Liver (tissue), 9 donors: ENCODE measurements around the gene TMEM141. TPM values are rescaled to one million over a fixed set of nuclear protein-coding genes. Genes with fewer than 3 reads are reported as not detected.

ENCODE experiments used
- DNase-seq: peaks from one replicate; pipeline ENCODE4 v3.0.0-alpha.2; 2017; ENCODE audit warnings: low spot score
- H3K27ac ChIP-seq, 2 donors: one replicate each; pipeline ENCODE4 v1.7.0; 2013; ENCODE audit warnings: inconsistent platforms in 2 of 2, low read length in 2 of 2, control low read depth in 1 of 2, low read depth in 1 of 2, mild to moderate bottlenecking in 1 of 2
- H3K27me3 ChIP-seq, 4 donors: one replicate each; pipeline versions ENCODE4 v1.6.1 to v1.7.0; 2013; ENCODE audit warnings: low read length in 3 of 4, inconsistent platforms in 1 of 4, mild to moderate bottlenecking in 1 of 4, moderate library complexity in 1 of 4; ENCODE audit not compliant: control insufficient read depth in 4 of 4, insufficient read depth in 4 of 4
- H3K36me3 ChIP-seq, 4 donors: one replicate each; pipeline versions ENCODE4 v1.6.1 to v1.7.0; 2013; ENCODE audit warnings: low read length in 3 of 4, mild to moderate bottlenecking in 3 of 4, low read depth in 1 of 4, moderate library complexity in 1 of 4; ENCODE audit not compliant: control insufficient read depth in 4 of 4, insufficient read depth in 3 of 4
- H3K4me1 ChIP-seq, 4 donors: one replicate each; pipeline versions ENCODE4 v1.6.1 to v1.7.0; 2013; ENCODE audit warnings: low read length in 3 of 4, mild to moderate bottlenecking in 3 of 4, moderate library complexity in 1 of 4; ENCODE audit not compliant: control insufficient read depth in 4 of 4, insufficient read depth in 4 of 4
- H3K4me3 ChIP-seq, 3 donors: one replicate each; pipeline versions ENCODE4 v1.6.1 to v1.7.0; 2013; ENCODE audit warnings: low read length in 3 of 3, control low read depth in 1 of 3, low read depth in 1 of 3, mild to moderate bottlenecking in 1 of 3
- H3K9ac ChIP-seq, 2 donors: one replicate each; pipeline ENCODE4 v1.7.0; 2013; ENCODE audit warnings: low read length in 2 of 2, mild to moderate bottlenecking in 2 of 2, moderate library complexity in 2 of 2, control low read depth in 1 of 2, low read depth in 1 of 2
- H3K9me3 ChIP-seq, 4 donors: one replicate each; pipeline versions ENCODE4 v1.6.1 to v1.7.0; 2013; ENCODE audit warnings: low read length in 3 of 4; ENCODE audit not compliant: control insufficient read depth in 4 of 4
- CTCF ChIP-seq: fragments of 150-350 bp; IDR thresholded peaks from 2 replicates; pipeline ENCODE4 v1.5.1; 2017; ENCODE audit warnings: improper control_type of control experiment, low read depth, low read length; ENCODE audit not compliant: missing input control
- EGR1 ChIP-seq, 2 donors: IDR thresholded peaks; 2 replicates each; pipeline ENCODE4 v1.6.1; 2016 to 2018; ENCODE audit warnings: antibody characterized with exemption in 2 of 2, low read depth in 2 of 2
- FOXA1 ChIP-seq: IDR thresholded peaks from 2 replicates; pipeline ENCODE4 v1.6.1; 2016; ENCODE audit warnings: antibody characterized with exemption
- GABPA ChIP-seq, 2 donors: IDR thresholded peaks in 1 of 2; conservative IDR thresholded peaks in 1 of 2; 2 replicates each; pipeline ENCODE4 v1.6.1; 2016; ENCODE audit warnings: antibody characterized with exemption in 2 of 2, mild to moderate bottlenecking in 1 of 2, moderate library complexity in 1 of 2
- HNF4A ChIP-seq, 2 donors: conservative IDR thresholded peaks; 2 replicates each; pipeline ENCODE4 v1.6.1; 2016; ENCODE audit warnings: antibody characterized with exemption in 2 of 2, mild to moderate bottlenecking in 2 of 2
- HNF4G ChIP-seq: IDR thresholded peaks from 2 replicates; pipeline ENCODE4 v1.6.1; 2016; ENCODE audit warnings: antibody characterized with exemption
- JUND ChIP-seq, 2 donors: IDR thresholded peaks; 2 replicates each; pipeline ENCODE4 v1.6.1; 2016; ENCODE audit warnings: antibody characterized with exemption in 2 of 2
- NR2F2 ChIP-seq: IDR thresholded peaks from 2 replicates; pipeline ENCODE4 v1.6.1; 2016; ENCODE audit warnings: antibody characterized with exemption
- RAD21 ChIP-seq, 2 donors: IDR thresholded peaks; 2 replicates each; pipeline ENCODE4 v1.6.1; 2016; ENCODE audit warnings: antibody characterized with exemption in 2 of 2, mild to moderate bottlenecking in 2 of 2
- RXRA ChIP-seq, 2 donors: IDR thresholded peaks; 2 replicates each; pipeline ENCODE4 v1.6.1; 2017 to 2018; ENCODE audit warnings: antibody characterized with exemption in 2 of 2, mild to moderate bottlenecking in 1 of 2
- SP1 ChIP-seq: IDR thresholded peaks from 2 replicates; pipeline ENCODE4 v1.6.1; 2018; ENCODE audit warnings: antibody characterized with exemption, mild to moderate bottlenecking
- TAF1 ChIP-seq: conservative IDR thresholded peaks from 2 replicates; pipeline ENCODE4 v1.6.1; 2016; ENCODE audit warnings: antibody characterized with exemption, mild to moderate bottlenecking
- ZBTB33 ChIP-seq: IDR thresholded peaks from 2 replicates; pipeline ENCODE4 v1.6.1; 2016; ENCODE audit warnings: antibody characterized with exemption
- WGBS: extraction: QIAGEN DNeasy Blood & Tissue Kit; methylation state at CpG from one replicate; pipeline ENCODE4 v1.1.7; 2013; 5-methylcytosine and 5-hydroxymethylcytosine counted together
- polyA plus RNA-seq, 2 donors: library from polyadenylated mRNA; stranded (reverse) in 1 of 2; unstranded in 1 of 2; fragments of 200-250 nt in 1 of 2; fragments of >200 nt in 1 of 2; fragmentation: Nextera tagmentation in 1 of 2; extraction: Ambion mirVana in 1 of 2; gene quantifications; one replicate each; pipeline versions ENCODE4 v1.2.1 to v1.2.3, GENCODE V29; 2013 to 2015
- total RNA-seq, 2 donors: library from RNA; depleted of rRNA; stranded (reverse); fragments of >200 nt; gene quantifications; one replicate each; pipeline ENCODE4 v1.2.3, GENCODE V29; 2014
- TF ChIP-seq, protein P1 (sequence below): IDR thresholded peaks from 2 replicates; pipeline ENCODE4 v1.6.1; 2016; ENCODE audit warnings: antibody characterized with exemption
- TF ChIP-seq, protein P2 (sequence below): IDR thresholded peaks from 2 replicates; pipeline ENCODE4 v1.6.1; 2016; ENCODE audit warnings: antibody characterized with exemption
- donor health status: healthy.
- donor health status: healthy.
- donor health status: healthy.
- donor health status: healthy.
- donor health status: healthy.

The TMEM141 gene
- total and polyA plus RNA-seq, 4 donors, result 32.2 to 74.7 (median 66.2) TPM

- H3K27me3 ChIP-seq, result no peaks in the 10 kb centered on the region
- 38% methylated on average over 37 of the region's 37 CpGs for WGBS
- H3K4me3 ChIP-seq, result no peak overlapping the region
- no peaks in the 10 kb centered on the region for H3K4me1 ChIP-seq
- TF ChIP-seq HNF4G (no peak), RAD21 (IDR thresholded peaks at IDR 0.05) (no peak), FOXA1 (no peak), GABPA (IDR thresholded peaks at IDR 0.05 in 1 of 2, conservative IDR thresholded peaks at IDR 0.05 in 1 of 2) (no peak), ZBTB33 (no peak), SP1 (no peak), HNF4A (conservative IDR thresholded peaks at IDR 0.05) (no peak), EGR1 (IDR thresholded peaks at IDR 0.05; ENCODE audit: low read depth in 2 of 2) (no peak), NR2F2 (no peak), JUND (IDR thresholded peaks at IDR 0.05) (no peak)
- TF ChIP-seq, protein P1, sequence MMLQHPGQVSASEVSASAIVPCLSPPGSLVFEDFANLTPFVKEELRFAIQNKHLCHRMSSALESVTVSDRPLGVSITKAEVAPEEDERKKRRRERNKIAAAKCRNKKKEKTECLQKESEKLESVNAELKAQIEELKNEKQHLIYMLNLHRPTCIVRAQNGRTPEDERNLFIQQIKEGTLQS, result no peak
- H3K27ac ChIP-seq, result no peak overlapping the region
- peak; percentile 80 for DNase-seq
- H3K9ac ChIP-seq, result no peak overlapping the region
- H3K36me3 ChIP-seq, result no peaks in the 10 kb centered on the region
- no peaks in the 10 kb centered on the region for H3K9me3 ChIP-seq
Observed at GRCh38 chr9:136762915-136763648, 28.1 kb upstream of the TMEM141 start.

GRCh38 chr9:136763649-136764035 is 27.5 kb upstream of the TMEM141 start:
- TF ChIP-seq, protein P1, result no peak
- no peak for TF ChIP-seq NR2F2
- no peak for TF ChIP-seq RXRA (IDR thresholded peaks at IDR 0.05)
- TF ChIP-seq HNF4G, result no peak
- TF ChIP-seq, protein P2, sequence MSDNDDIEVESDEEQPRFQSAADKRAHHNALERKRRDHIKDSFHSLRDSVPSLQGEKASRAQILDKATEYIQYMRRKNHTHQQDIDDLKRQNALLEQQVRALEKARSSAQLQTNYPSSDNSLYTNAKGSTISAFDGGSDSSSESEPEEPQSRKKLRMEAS, result no peak
- no peak for TF ChIP-seq CTCF
- TF ChIP-seq EGR1 (IDR thresholded peaks at IDR 0.05; ENCODE audit: low read depth in 2 of 2), result no peak
- no peak for TF ChIP-seq ZBTB33
- no peak for TF ChIP-seq HNF4A (conservative IDR thresholded peaks at IDR 0.05)
- no peak for TF ChIP-seq TAF1
- TF ChIP-seq JUND (IDR thresholded peaks at IDR 0.05), result no peak
- TF ChIP-seq SP1, result no peak
- no peak for TF ChIP-seq GABPA (IDR thresholded peaks at IDR 0.05 in 1 of 2, conservative IDR thresholded peaks at IDR 0.05 in 1 of 2)
- no peak for DNase-seq
- no peaks in the 10 kb centered on the region for H3K9me3 ChIP-seq
- no peaks in the 10 kb centered on the region for H3K27me3 ChIP-seq
- no peak overlapping the region for H3K9ac ChIP-seq
- H3K36me3 ChIP-seq, result no peaks in the 10 kb centered on the region
- H3K27ac ChIP-seq, result no peak overlapping the region
- H3K4me3 ChIP-seq, result no peak overlapping the region
- no peaks in the 10 kb centered on the region for H3K4me1 ChIP-seq
- WGBS, result 92% methylated on average over 14 of the region's 14 CpGs
